Measurements from ENCODE around the gene ZDHHC13.

The ZDHHC13 gene

GRCh38 chr11:19163617-19164016 lies 46.6 kb downstream of the ZDHHC13 start:
- in situ Hi-C loops (cut with MboI; ENCODE audit: low sequenced_read_pairs): no loop called here

GRCh38 chr11:19164230-19164855 lies 47.4 kb downstream of the ZDHHC13 start:
- in situ Hi-C loops (cut with MboI; ENCODE audit: low sequenced_read_pairs): no loop called here

- in situ Hi-C loops (cut with MboI; ENCODE audit: low sequenced_read_pairs): no loop called here
Measured at GRCh38 chr11:19164881-19165280, 47.9 kb downstream of the ZDHHC13 start.

- in situ Hi-C loops (cut with MboI; ENCODE audit: low sequenced_read_pairs): no loop called here
Measured at GRCh38 chr11:19168090-19168489, 51.1 kb downstream of the ZDHHC13 start.

GRCh38 chr11:19173004-19173689 lies 56.2 kb downstream of the ZDHHC13 start:
- in situ Hi-C loops (cut with MboI; ENCODE audit: low sequenced_read_pairs): no loop called here

- in situ Hi-C loops (cut with MboI; ENCODE audit: low sequenced_read_pairs): no loop called here
Measured at GRCh38 chr11:19173964-19174638, 57.1 kb downstream of the ZDHHC13 start.

- in situ Hi-C loops (cut with MboI; ENCODE audit: low sequenced_read_pairs): no loop called here
Measured at GRCh38 chr11:19176629-19177186, 59.7 kb downstream of the ZDHHC13 start.

- in situ Hi-C loops (cut with MboI; ENCODE audit: low sequenced_read_pairs): no loop called here
Measured at GRCh38 chr11:19181531-19182261, 64.7 kb downstream of the ZDHHC13 start.

- in situ Hi-C loops (cut with MboI; ENCODE audit: low sequenced_read_pairs): no loop called here
Measured at GRCh38 chr11:19183646-19184045, 66.7 kb downstream of the ZDHHC13 start.

GRCh38 chr11:19185036-19185435 lies 68.1 kb downstream of the ZDHHC13 start:
- in situ Hi-C loops (cut with MboI; ENCODE audit: low sequenced_read_pairs): no loop called here

GRCh38 chr11:19185516-19186052 lies 68.6 kb downstream of the ZDHHC13 start:
- in situ Hi-C loops (cut with MboI; ENCODE audit: low sequenced_read_pairs): no loop called here

GRCh38 chr11:19187114-19187832 lies 70.3 kb downstream of the ZDHHC13 start:
- in situ Hi-C loops (cut with MboI; ENCODE audit: low sequenced_read_pairs): no loop called here

GRCh38 chr11:19187833-19188258 lies 70.9 kb downstream of the ZDHHC13 start:
- in situ Hi-C loops (cut with MboI; ENCODE audit: low sequenced_read_pairs): no loop called here

- in situ Hi-C loops (cut with MboI; ENCODE audit: low sequenced_read_pairs): no loop called here
Measured at GRCh38 chr11:19191530-19192169, 74.7 kb downstream of the ZDHHC13 start.

GRCh38 chr11:19193916-19194315 lies 76.9 kb downstream of the ZDHHC13 start:
- in situ Hi-C loops (cut with MboI; ENCODE audit: low sequenced_read_pairs): no loop called here

- in situ Hi-C loops (cut with MboI; ENCODE audit: low sequenced_read_pairs): no loop called here
Measured at GRCh38 chr11:19194620-19195308, 77.8 kb downstream of the ZDHHC13 start.

- in situ Hi-C loops (cut with MboI; ENCODE audit: low sequenced_read_pairs): no loop called here
Measured at GRCh38 chr11:19196432-19196831, 79.5 kb downstream of the ZDHHC13 start.

- in situ Hi-C loops (cut with MboI; ENCODE audit: low sequenced_read_pairs): no loop called here
Measured at GRCh38 chr11:19199048-19199447, 82.1 kb downstream of the ZDHHC13 start.

GRCh38 chr11:19199771-19200170 lies 82.8 kb downstream of the ZDHHC13 start:
- in situ Hi-C loops (cut with MboI; ENCODE audit: low sequenced_read_pairs): no loop called here

Measured in HL-60/S4 treated with phorbol 12-myristate 13-acetate at 8.2 ng/mL for 4 days and 3 days (cell line).